Ishikawa (cell line): Measurements from ENCODE around the gene GGTLC1.

Source experiments
- CEBPB ChIP-seq: IDR thresholded peaks from 2 replicates; pipeline ENCODE4 v1.6.1; 2012
- CREB1 ChIP-seq: IDR thresholded peaks from 2 replicates; pipeline ENCODE4 v1.6.1; 2012; ENCODE audit warnings: low read depth
- EGR1 ChIP-seq: IDR thresholded peaks from 2 replicates; pipeline ENCODE4 v1.6.1; 2012
- EP300 ChIP-seq: IDR thresholded peaks from 2 replicates; pipeline ENCODE4 v1.6.1; 2012; ENCODE audit warnings: borderline replicate concordance
- FOXM1 ChIP-seq: IDR thresholded peaks from 2 replicates; pipeline ENCODE4 v1.6.1; 2012; ENCODE audit warnings: low read depth, borderline replicate concordance
- MAX ChIP-seq: IDR thresholded peaks from 2 replicates; pipeline ENCODE4 v1.6.1; 2012
- NFIC ChIP-seq: IDR thresholded peaks from 2 replicates; pipeline ENCODE4 v1.6.1; 2012
- RAD21 ChIP-seq: IDR thresholded peaks from 2 replicates; pipeline ENCODE4 v1.6.1; 2012; ENCODE audit warnings: low read depth
- REST ChIP-seq: IDR thresholded peaks from 2 replicates; pipeline ENCODE4 v1.6.1; 2012; ENCODE audit warnings: low read depth, mild to moderate bottlenecking
- TAF1 ChIP-seq: IDR thresholded peaks from 2 replicates; pipeline ENCODE4 v1.6.1; 2012; ENCODE audit warnings: low read depth, mild to moderate bottlenecking
- TCF12 ChIP-seq: IDR thresholded peaks from 2 replicates; pipeline ENCODE4 v1.6.1; 2012; ENCODE audit warnings: low read depth
- TEAD4 ChIP-seq: IDR thresholded peaks from 2 replicates; pipeline ENCODE4 v1.6.1; 2012
- USF1 ChIP-seq: IDR thresholded peaks from 2 replicates; pipeline ENCODE4 v1.6.1; 2012
- YY1 ChIP-seq: IDR thresholded peaks from 2 replicates; pipeline ENCODE4 v1.6.1; 2012; ENCODE audit warnings: low read depth
- ZBTB7A ChIP-seq: IDR thresholded peaks from 2 replicates; pipeline ENCODE4 v1.6.1; 2012; ENCODE audit warnings: low read depth

Gene GGTLC1

GRCh38 chr20:23971310-23971709 is 17.3 kb downstream of the GGTLC1 start:
- TF ChIP-seq TAF1: no peak
- TF ChIP-seq REST: no peak

DNA sequence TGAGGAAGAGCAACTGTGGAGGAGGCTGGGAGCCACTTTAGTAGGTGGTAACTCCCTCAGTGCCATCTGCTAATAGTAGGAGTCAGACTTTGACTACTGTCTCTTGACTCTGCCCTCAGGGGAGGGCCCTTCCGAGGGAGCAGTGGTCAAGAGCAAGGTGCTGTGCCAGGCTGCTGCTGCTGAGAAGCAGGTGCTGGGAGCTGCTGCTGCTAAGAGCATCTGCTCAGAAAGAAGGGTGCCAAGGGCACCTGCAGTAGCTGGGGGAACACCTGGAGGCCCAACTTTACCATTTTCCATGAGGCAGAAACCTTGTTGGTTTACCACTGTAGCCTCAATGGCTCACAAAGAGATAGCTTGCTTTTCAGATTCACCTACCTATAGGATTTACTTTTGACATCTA is 18.5 kb downstream of the GGTLC1 start:
- TF ChIP-seq ZBTB7A (no peak), EGR1 (no peak), CREB1 (no peak), TCF12 (no peak), RAD21 (no peak), USF1 (no peak), REST (no peak)

- no peak for TF ChIP-seq ZBTB7A
- TF ChIP-seq FOXM1: no peak
- no peak for TF ChIP-seq REST
- TF ChIP-seq EGR1: no peak
- TF ChIP-seq EP300: no peak
- TF ChIP-seq CEBPB: no peak
- TF ChIP-seq NFIC: no peak
- no peak for TF ChIP-seq TEAD4
- TF ChIP-seq USF1: no peak
Measured at GRCh38 chr20:23967616-23967979, 21.0 kb downstream of the GGTLC1 start.

- TF ChIP-seq CEBPB: no peak
- TF ChIP-seq TCF12: no peak
- TF ChIP-seq TEAD4: no peak
- TF ChIP-seq YY1: no peak
- TF ChIP-seq FOXM1: no peak
- no peak for TF ChIP-seq USF1
- TF ChIP-seq ZBTB7A: no peak
- no peak for TF ChIP-seq CREB1
- TF ChIP-seq TAF1: no peak
- TF ChIP-seq RAD21: no peak
- TF ChIP-seq EP300: no peak
- TF ChIP-seq NFIC: no peak
- no peak for TF ChIP-seq MAX
- TF ChIP-seq REST: no peak
- TF ChIP-seq EGR1: no peak
Measured at GRCh38 chr20:23966927-23967615, 21.5 kb downstream of the GGTLC1 start.
